ENCODE measurements around the gene ZMYM3. TPM values are rescaled to one million over a fixed set of nuclear protein-coding genes. Genes with fewer than 3 reads are reported as not detected.
A peak's percentile ranks its signal among the peaks of the same experiment; 100 is the strongest.

The ZMYM3 gene
- total RNA-seq, 4 donors from 2014 or later: 5.7 to 10.9 (median 8.3) TPM

- H3K4me3 ChIP-seq: no peak overlapping the region
- no peaks in the 10 kb centered on the region for H3K4me1 ChIP-seq
- H3K27ac ChIP-seq: no peak overlapping the region
- H3K36me3 ChIP-seq: peaks cover 12 to 84% (median 17%) of the 10 kb centered on the region in 3 donors
- no peak for DNase-seq
- 24 to 92% methylated on average over 2 of the region's 3 CpGs for WGBS, 2 donors
- H3K27me3 ChIP-seq: no peaks in the 10 kb centered on the region
- intact Hi-C loops (cut with DNase I): no loop called here
- TF ChIP-seq POLR2A (IDR thresholded peaks at IDR 0.05) (no peak), CTCF (IDR thresholded peaks at IDR 0.05) (no peak)
- no peaks in the 10 kb centered on the region for H3K9me3 ChIP-seq
Measured at GRCh38 chrX:71298119-71298518, 44.2 kb upstream of the ZMYM3 start.

- 84 to 100% methylated on average over 6 of the region's 6 CpGs for WGBS, 2 donors
- Histone ChIP-seq H3K4me3 (no peak overlapping the region), H3K9me3 (no peaks in the 10 kb centered on the region), H3K4me1 (no peaks in the 10 kb centered on the region), H3K27me3 (no peaks in the 10 kb centered on the region), H3K36me3 (peaks cover 12 to 97% (median 18%) of the 10 kb centered on the region in 3 donors), H3K27ac (no peak overlapping the region)
- intact Hi-C loops (cut with DNase I): no loop called here
- TF ChIP-seq CTCF (IDR thresholded peaks at IDR 0.05): no peak
- TF ChIP-seq POLR2A (IDR thresholded peaks at IDR 0.05): no peak
- no peak for DNase-seq
Measured at GRCh38 chrX:71296806-71297205, 42.9 kb upstream of the ZMYM3 start.

GRCh38 chrX:71292669-71293365, 38.9 kb upstream of the ZMYM3 start:
- no peak for TF ChIP-seq CTCF (IDR thresholded peaks at IDR 0.05)
- no peak for TF ChIP-seq POLR2A (IDR thresholded peaks at IDR 0.05)
- Histone ChIP-seq H3K4me3 (no peak overlapping the region), H3K4me1 (peaks cover 0 to 6% (median 0%) of the 10 kb centered on the region in 3 donors), H3K27me3 (no peaks in the 10 kb centered on the region), H3K36me3 (peaks cover 10 to 74% (median 18%) of the 10 kb centered on the region in 3 donors), H3K9me3 (no peaks in the 10 kb centered on the region), H3K27ac (no peak overlapping the region)
- 65 to 88% methylated on average over 4 to 7 of the region's 7 CpGs for WGBS, 2 donors
- no peak for DNase-seq
- intact Hi-C loops (cut with DNase I): no loop called here

- intact Hi-C loops (cut with DNase I): no loop called here
- H3K9me3 ChIP-seq: no peaks in the 10 kb centered on the region
- H3K4me3 ChIP-seq: no peak overlapping the region
- DNase-seq: no peak
- H3K27ac ChIP-seq: no peak overlapping the region
- H3K27me3 ChIP-seq: no peaks in the 10 kb centered on the region
- peaks cover 0 to 18% (median 0%) of the 10 kb centered on the region in 3 donors for H3K4me1 ChIP-seq
- TF ChIP-seq POLR2A (IDR thresholded peaks at IDR 0.05) (no peak), CTCF (IDR thresholded peaks at IDR 0.05) (no peak)
- WGBS, 2 donors: 61 to 73% methylated on average over 4 to 6 of the region's 6 CpGs
- H3K36me3 ChIP-seq: peaks cover 8 to 60% (median 18%) of the 10 kb centered on the region in 3 donors
Measured at GRCh38 chrX:71291381-71291780, 37.4 kb upstream of the ZMYM3 start.

GRCh38 chrX:71285929-71286328, 32.0 kb upstream of the ZMYM3 start:
- Histone ChIP-seq H3K36me3 (peaks cover 0 to 6% (median 0%) of the 10 kb centered on the region in 3 donors), H3K27ac (no peak overlapping the region), H3K4me1 (peaks cover 0 to 39% (median 0%) of the 10 kb centered on the region in 3 donors), H3K9me3 (no peaks in the 10 kb centered on the region), H3K27me3 (no peaks in the 10 kb centered on the region), H3K4me3 (peak overlapping the region in 2 of 4 donors; percentile 68 to 72)
- intact Hi-C loops (cut with DNase I): no loop called here
- no peak for DNase-seq
- no peak for TF ChIP-seq POLR2A (IDR thresholded peaks at IDR 0.05)
- no peak for TF ChIP-seq CTCF (IDR thresholded peaks at IDR 0.05)
